GM23338 (cell line): ENCODE results near the gene ZNF507.

Experiments used
- CREB1 ChIP-seq: fragments of 250-450 bp; sonication (Bioruptor Pico); IDR thresholded peaks from 2 replicates; pipeline ENCODE4 v1.5.0; 2020; ENCODE audit warnings: low read depth, mild to moderate bottlenecking, moderate library complexity
- CTCF ChIP-seq, 2 experiments: fragments of 200-600 bp in 1 of 2; sonication (generic) in 1 of 2; conservative IDR thresholded peaks; 2 replicates each; pipeline versions ENCODE4 v1.5.1 to v1.6.1; 2016 to 2017; ENCODE audit warnings: antibody characterized with exemption in 2 of 2, low read depth in 2 of 2, mild to moderate bottlenecking in 2 of 2, moderate library complexity in 1 of 2
- ETS1 ChIP-seq: IDR thresholded peaks from 2 replicates; pipeline ENCODE4 v1.6.1; 2016; ENCODE audit warnings: antibody characterized with exemption
- EZH2 ChIP-seq: fragments of 200-600 bp; sonication (generic); IDR thresholded peaks from one replicate; pipeline ENCODE4 v1.8.0; 2017; ENCODE audit warnings: antibody characterized with exemption, mild to moderate bottlenecking, low read depth; ENCODE audit not compliant: unreplicated experiment
- EZH2phosphoT487 ChIP-seq: fragments of 200-600 bp; sonication (generic); IDR thresholded peaks from one replicate; pipeline ENCODE4 v1.8.1; 2018; ENCODE audit warnings: antibody characterized with exemption; ENCODE audit not compliant: unreplicated experiment
- JUNB ChIP-seq: IDR thresholded peaks from one replicate; pipeline ENCODE4 v1.6.1; 2016; ENCODE audit warnings: antibody characterized with exemption; ENCODE audit not compliant: unreplicated experiment
- NANOG ChIP-seq: IDR thresholded peaks from 2 replicates; pipeline ENCODE4 v1.6.1; 2016; ENCODE audit warnings: antibody characterized with exemption, borderline replicate concordance
- POLR2AphosphoS5 ChIP-seq: IDR thresholded peaks from 2 replicates; pipeline ENCODE4 v1.6.1; 2016; ENCODE audit warnings: antibody characterized with exemption, low read depth
- REST ChIP-seq: IDR thresholded peaks from one replicate; pipeline ENCODE4 v1.6.1; 2018; ENCODE audit warnings: antibody characterized with exemption; ENCODE audit not compliant: unreplicated experiment
- STAT1 ChIP-seq: IDR thresholded peaks from one replicate; pipeline ENCODE4 v1.6.1; 2016; ENCODE audit warnings: antibody characterized with exemption; ENCODE audit not compliant: unreplicated experiment
- ZNF114 ChIP-seq: fragments of 250-450 bp; sonication (Bioruptor Pico); IDR thresholded peaks from 2 replicates; pipeline ENCODE4 v1.5.0; 2020; ENCODE audit warnings: mild to moderate bottlenecking, moderate library complexity
- ZNF331 ChIP-seq: fragments of 250-450 bp; sonication (Bioruptor Pico); IDR thresholded peaks from 2 replicates; pipeline ENCODE4 v1.5.0; 2020; ENCODE audit warnings: low read depth, mild to moderate bottlenecking, moderate library complexity

GRCh38 chr19:32368787-32369186 is 23.4 kb downstream of the ZNF507 start:
- TF ChIP-seq REST (no peak), ETS1 (no peak), CTCF (conservative IDR thresholded peaks at IDR 0.05; ENCODE audit: low read depth in 2 of 2) (no peak), EZH2 (no peak), POLR2AphosphoS5 (no peak), EZH2phosphoT487 (no peak), CREB1 (CRISPR knock-in tag) (no peak), STAT1 (no peak), ZNF114 (CRISPR knock-in tag) (no peak), JUNB (no peak), ZNF331 (CRISPR knock-in tag) (no peak), NANOG (no peak)
